SK-N-SH treated with all-trans-retinoic acid at 6 μM for 48 hours (cell line): Measurements from ENCODE around the gene ZBTB39.

Experiments
- ATAC-seq: fragments of 200-7000 bp; cut with Tn5 transposase; 3 replicates; pipeline ENCODE4 v1.9.1; 2020; ENCODE audit warnings: mild to moderate bottlenecking, moderate library complexity
- ARNTL ChIP-seq: fragments of 450-650 bp; formaldehyde crosslinking; IDR thresholded peaks from 2 replicates; pipeline ENCODE4 v1.5.0; 2020; ENCODE audit warnings: low read depth, mild to moderate bottlenecking, moderate library complexity, borderline replicate concordance
- BACH2 ChIP-seq: fragments of 250-450 bp; sonication (Bioruptor Pico); IDR thresholded peaks from 2 replicates; pipeline ENCODE4 v1.9.0; 2021; ENCODE audit warnings: mild to moderate bottlenecking, borderline replicate concordance
- CREB5 ChIP-seq: fragments of 250-450 bp; sonication (Bioruptor Pico); IDR thresholded peaks from 2 replicates; pipeline ENCODE4 v1.5.1; 2020; ENCODE audit warnings: low read depth, mild to moderate bottlenecking, moderate library complexity
- CSRNP3 ChIP-seq: fragments of 250-450 bp; sonication (Bioruptor Pico); IDR thresholded peaks from 2 replicates; pipeline ENCODE4 v1.5.1; 2021; ENCODE audit warnings: mild to moderate bottlenecking, moderate library complexity
- ESRRG ChIP-seq: fragments of 250-450 bp; sonication (Bioruptor Pico); IDR thresholded peaks from 2 replicates; pipeline ENCODE4 v1.6.1; 2021; ENCODE audit warnings: mild to moderate bottlenecking
- GLIS3 ChIP-seq: fragments of 250-450 bp; sonication (Bioruptor Pico); IDR thresholded peaks from 2 replicates; pipeline ENCODE4 v1.5.0; 2020; ENCODE audit warnings: mild to moderate bottlenecking, moderate library complexity
- OSR1 ChIP-seq: fragments of 250-450 bp; sonication (Bioruptor Pico); IDR thresholded peaks from 2 replicates; pipeline ENCODE4 v1.8.0; 2022; ENCODE audit warnings: moderate library complexity, mild to moderate bottlenecking, inconsistent platforms
- PATZ1 ChIP-seq: fragments of 250-450 bp; sonication (Bioruptor Pico); IDR thresholded peaks from 2 replicates; pipeline ENCODE4 v1.8.0; 2020; ENCODE audit warnings: mild to moderate bottlenecking, moderate library complexity, borderline replicate concordance
- POU6F1 ChIP-seq: fragments of 250-450 bp; sonication (Bioruptor Pico); IDR thresholded peaks from 2 replicates; pipeline ENCODE4 v1.8.0; 2021; ENCODE audit warnings: low read depth, mild to moderate bottlenecking, moderate library complexity, borderline replicate concordance
- PPARA ChIP-seq: fragments of 250-450 bp; sonication (Bioruptor Pico); IDR thresholded peaks from 2 replicates; pipeline ENCODE4 v1.5.0; 2020; ENCODE audit warnings: mild to moderate bottlenecking, borderline replicate concordance
- RARB ChIP-seq: fragments of 250-450 bp; sonication (Bioruptor Pico); IDR thresholded peaks from 2 replicates; pipeline ENCODE4 v1.8.0; 2021; ENCODE audit warnings: mild to moderate bottlenecking, moderate library complexity
- SNAI2 ChIP-seq: fragments of 250-450 bp; sonication (Bioruptor Pico); IDR thresholded peaks from 2 replicates; pipeline ENCODE4 v1.5.0; 2020; ENCODE audit warnings: mild to moderate bottlenecking, moderate library complexity
- TCF4 ChIP-seq: fragments of 250-450 bp; sonication (Bioruptor Pico); IDR thresholded peaks from 2 replicates; pipeline ENCODE4 v1.8.0; 2021; ENCODE audit warnings: mild to moderate bottlenecking, moderate library complexity, borderline replicate concordance
- TOX ChIP-seq: fragments of 250-450 bp; sonication (Bioruptor Pico); IDR thresholded peaks from 2 replicates; pipeline ENCODE4 v1.8.0; 2021; ENCODE audit warnings: mild to moderate bottlenecking, moderate library complexity, borderline replicate concordance
- TSHZ2 ChIP-seq: fragments of 250-450 bp; sonication (Bioruptor Pico); IDR thresholded peaks from 2 replicates; pipeline ENCODE4 v1.5.0; 2020; ENCODE audit warnings: mild to moderate bottlenecking, moderate library complexity
- ZC3H10 ChIP-seq: fragments of 250-450 bp; sonication (Bioruptor Pico); IDR thresholded peaks from 2 replicates; pipeline ENCODE4 v1.5.1; 2021; ENCODE audit warnings: mild to moderate bottlenecking, moderate library complexity
- ZFP3 ChIP-seq: fragments of 250-450 bp; sonication (Bioruptor Pico); IDR thresholded peaks from 2 replicates; pipeline ENCODE4 v1.5.0; 2020; ENCODE audit warnings: mild to moderate bottlenecking, moderate library complexity
- ZNF565 ChIP-seq: fragments of 450-650 bp; formaldehyde crosslinking; conservative IDR thresholded peaks from 2 replicates; pipeline ENCODE4 v1.5.0; 2020; ENCODE audit warnings: low read depth, mild to moderate bottlenecking, moderate library complexity
- ZNF70 ChIP-seq: fragments of 450-650 bp; formaldehyde crosslinking; IDR thresholded peaks from 2 replicates; pipeline ENCODE4 v1.5.0; 2020; ENCODE audit warnings: mild to moderate bottlenecking, moderate library complexity
- ZNF8 ChIP-seq: fragments of 450-650 bp; formaldehyde crosslinking; IDR thresholded peaks from 2 replicates; pipeline ENCODE4 v1.5.0; 2020; ENCODE audit warnings: mild to moderate bottlenecking, moderate library complexity

Gene ZBTB39

GRCh38 chr12:56991319-56992246 lies 14.8 kb downstream of the ZBTB39 start:
- no peak for TF ChIP-seq ZNF70 (CRISPR knock-in tag)
- no peak for TF ChIP-seq TCF4 (CRISPR knock-in tag)
- TF ChIP-seq POU6F1 (CRISPR knock-in tag): no peak
- no peak for ATAC-seq

GRCh38 chr12:56990648-56991318 lies 15.6 kb downstream of the ZBTB39 start:
- TF ChIP-seq ESRRG (CRISPR knock-in tag): no peak
- TF ChIP-seq ZFP3 (CRISPR knock-in tag): no peak
- TF ChIP-seq ZNF565 (CRISPR knock-in tag): no peak
- no peak for TF ChIP-seq CREB5 (CRISPR knock-in tag)
- TF ChIP-seq SNAI2 (CRISPR knock-in tag): no peak
- TF ChIP-seq ARNTL (CRISPR knock-in tag): no peak
- TF ChIP-seq PATZ1 (CRISPR knock-in tag): no peak
- TF ChIP-seq, all 23 proteins: peak for 0

GRCh38 chr12:56989861-56990610 lies 16.3 kb downstream of the ZBTB39 start:
- TF ChIP-seq PPARA (no peak), OSR1 (CRISPR knock-in tag) (no peak), RARB (CRISPR knock-in tag) (no peak), TSHZ2 (CRISPR knock-in tag) (no peak), CREB5 (CRISPR knock-in tag) (no peak)
- no peak for ATAC-seq

More at GRCh38 chr12:56990648-56991318, 15.6 kb downstream of the ZBTB39 start:
- no peak for ATAC-seq

- no peak for ATAC-seq
- TF ChIP-seq PPARA (no peak), ZNF8 (no peak), ESRRG (CRISPR knock-in tag) (no peak), BACH2 (CRISPR knock-in tag) (no peak), ARNTL (CRISPR knock-in tag) (no peak), TOX (CRISPR knock-in tag) (no peak), CSRNP3 (CRISPR knock-in tag) (no peak), ZC3H10 (no peak), POU6F1 (CRISPR knock-in tag) (no peak), GLIS3 (CRISPR knock-in tag) (no peak)
Observed at GRCh38 chr12:56988207-56988739, 18.1 kb downstream of the ZBTB39 start.
